ENCODE data around the gene ALDOC. TPM values are rescaled to one million over a fixed set of nuclear protein-coding genes. Genes with fewer than 3 reads are reported as not detected.

The ALDOC gene
- 15.4 and 16.9 TPM in 2 replicates for total RNA-seq (2016; rRNA removed; fragmentation: Illumina TruSeq; extraction: Trizol)
- total RNA-seq (2016; cell fraction: cytosol; rRNA removed; fragmentation: Illumina TruSeq; extraction: Trizol; ENCODE audit: low read depth), result 1.9 and 2.3 TPM in 2 replicates
- 14.8 and 19.1 TPM in 2 replicates for total RNA-seq (2016; cell fraction: insoluble cytoplasmic fraction; rRNA removed; fragmentation: Illumina TruSeq; extraction: Trizol)
- 3.6 and 4.1 TPM in 2 replicates for total RNA-seq (2016; cell fraction: membrane; rRNA removed; fragmentation: Illumina TruSeq; extraction: Trizol)
- 5.5 and 6.5 TPM in 2 replicates for total RNA-seq (2016; cell fraction: nucleus; rRNA removed; fragmentation: Illumina TruSeq; extraction: Trizol)
- 60.9 and 86.5 TPM in 2 replicates for polyA plus RNA-seq (2011; rRNA removed)
- polyA plus RNA-seq (2011; cell fraction: cytosol; rRNA removed), result 88.3 and 89.2 TPM in 2 replicates
- polyA plus RNA-seq (2011; cell fraction: nucleus; rRNA removed), result 58.5 and 80.1 TPM in 2 replicates
- polyA plus RNA-seq (2012), result 60.0 and 69.4 TPM in 2 replicates
- polyA plus RNA-seq (2016; cell fraction: cytosol; fragmentation: Illumina TruSeq; extraction: Trizol; ENCODE audit: low read depth), result 2.0 and 2.3 TPM in 2 replicates
- polyA plus RNA-seq (2016; cell fraction: insoluble cytoplasmic fraction; fragmentation: Illumina TruSeq; extraction: Trizol; ENCODE audit: low read depth), result 19.5 and 24.0 TPM in 2 replicates
- 2.4 and 2.9 TPM in 2 replicates for polyA plus RNA-seq (2016; cell fraction: membrane; fragmentation: Illumina TruSeq; extraction: Trizol; ENCODE audit: low read depth)
- 7.6 and 8.5 TPM in 2 replicates for polyA plus RNA-seq (2016; cell fraction: nucleus; fragmentation: Illumina TruSeq; extraction: Trizol; ENCODE audit: insufficient read depth, low read depth)
- 18.8 and 112 TPM in 2 replicates for polyA minus RNA-seq (2011; rRNA and poly(A)+ RNA removed; ENCODE audit: low replicate concordance)
- 37.7 and 51.5 TPM in 2 replicates for polyA minus RNA-seq (2011; cell fraction: cytosol; rRNA and poly(A)+ RNA removed)
- 11.8 and 17.7 TPM in 2 replicates for polyA minus RNA-seq (2011; cell fraction: nucleus; rRNA and poly(A)+ RNA removed)
- Bru-seq, nascent RNA, result percentile 44 among the genes with signal in this experiment
- percentile 55 among the genes with signal in this experiment for BruChase-seq, experiment 1, labeled RNA remaining after a 6-hour chase
- BruChase-seq, experiment 2, labeled RNA remaining after a 2-hour chase, result percentile 42 among the genes with signal in this experiment
- long read RNA-seq, experiment 1, transcript ALDOC-201 (9 exons, 1,982 nt), result major isoform, 23 of 34 reads
- long read RNA-seq, experiment 1, partial matches to known transcripts, result 4 of 34 reads
- long read RNA-seq, experiment 1, other reads (novel, unspliced or antisense), result 4 of 34 reads
- long read RNA-seq, experiment 2, transcript ALDOC-201 (9 exons, 1,982 nt), result major isoform, 13 of 26 reads
- long read RNA-seq, experiment 2, partial matches to known transcripts, result 5 of 26 reads
- long read RNA-seq, experiment 2, other reads (novel, unspliced or antisense), result 5 of 26 reads

- peak within 1 kb of the TSS; percentile 49; the same call in 1 of the 2 replicates for H3K9ac ChIP-seq (ENCODE audit: insufficient read depth, low read depth, low read length)
- no peaks in the 10 kb centered on the region for H3K9me3 ChIP-seq (ENCODE audit: low read length)
- H3K27me3 ChIP-seq (ENCODE audit: control insufficient read depth in 1 of 2, insufficient read depth in 2 of 2, low read length in 2 of 2), result no peaks in the 10 kb centered on the region
- DNase-seq (ENCODE audit: low spot score) (peak; percentile 86), FAIRE-seq (peak; percentile 90), ATAC-seq (peak; percentile 85)
- peaks cover 48% of the 10 kb centered on the region for H3K4me1 ChIP-seq (ENCODE audit: insufficient read depth, low read length)
- POLR2A ChIA-PET, result interaction anchor here (0.6 to 1.4 kb wide), 6 partner anchors 20 to 241 kb away, joined by 3 to 8 read pairs (median 4); partner anchors contain the start of genes BLTP2, SPAG5, TNFAIP1 and UNC119
- WGBS (ENCODE audit: low lambda C conversion rate), result 76% methylated on average over 2 of the region's 26 CpGs
- no peaks in the 10 kb centered on the region for H4K20me1 ChIP-seq (ENCODE audit: insufficient read depth, low read length)
- BruUV-seq (replicated peaks), result no TSS peak
- in situ Hi-C loops (cut with HindIII; ENCODE audit: extremely low pct_ligation_motif_present, low pct_unique_long_range_greater_than_20kb) (no loop called here), intact Hi-C loops (cut with micrococcal nuclease; ENCODE audit: unreplicated experiment) (loop anchor here (1.0 kb wide), 1 partner anchor 22 kb away; the partner anchor contains the start of gene SPAG5)
- peak within 1 kb of the TSS; percentile 59 for H3K4me2 ChIP-seq (ENCODE audit: low read depth, low read length)
- peak within 1 kb of the TSS; percentile 52 for H3K27ac ChIP-seq (ENCODE audit: extremely low read length, insufficient read depth, low read length)
- peak within 1 kb of the TSS in 2 of 3 experiments; percentile 29 to 63; a peak in 4 of 6 replicates for H3K4me3 ChIP-seq (replicated peaks in 1 of 3; ENCODE audit: insufficient read depth in 1 of 3, low read depth in 2 of 3, low read length in 3 of 3)
- H3K36me3 ChIP-seq (replicated peaks in 1 of 2; ENCODE audit: control insufficient read depth in 1 of 2, insufficient read depth in 2 of 2, low read length in 2 of 2), result peaks cover 18 to 40% of the 10 kb centered on the region in 2 experiments
- H3K79me2 ChIP-seq (ENCODE audit: insufficient read depth, low read length), result peaks cover 4% of the 10 kb centered on the region
- H2AFZ ChIP-seq (ENCODE audit: low read length), result no peak within 1 kb of the TSS
- CTCF ChIA-PET (ENCODE audit: low intra/inter-chr PET ratio, low total read pairs), result no interaction called here
- TF ChIP-seq THAP11 (CRISPR knock-in tag; IDR thresholded peaks at IDR 0.05) (peak; percentile 39; the same call in 1 of the 2 replicates), NFKBIZ (CRISPR knock-in tag; IDR thresholded peaks at IDR 0.05) (no peak), SOX5 (CRISPR knock-in tag; IDR thresholded peaks at IDR 0.05; ENCODE audit: borderline replicate concordance) (peak; percentile 86), ZNF207 (IDR thresholded peaks at IDR 0.05; ENCODE audit: borderline replicate concordance) (no peak), ZNF841 (CRISPR knock-in tag; IDR thresholded peaks at IDR 0.05; ENCODE audit: borderline replicate concordance) (no peak), THYN1 (CRISPR knock-in tag; IDR thresholded peaks at IDR 0.05; ENCODE audit: borderline replicate concordance, low read depth) (no peak), ARID2 (CRISPR knock-in tag; IDR thresholded peaks at IDR 0.05; ENCODE audit: borderline replicate concordance) (no peak), GPN1 (CRISPR knock-in tag; IDR thresholded peaks at IDR 0.05; ENCODE audit: borderline replicate concordance) (no peak), TOPORS (CRISPR knock-in tag; IDR thresholded peaks at IDR 0.05) (no peak), EEA1 (CRISPR knock-in tag; IDR thresholded peaks at IDR 0.05; ENCODE audit: borderline replicate concordance) (no peak), ARNT2 (CRISPR knock-in tag; IDR thresholded peaks at IDR 0.05; ENCODE audit: low read depth) (peak; percentile 54; the same call in 1 of the 2 replicates), FOXA3 (CRISPR knock-in tag; IDR thresholded peaks at IDR 0.05) (peak; percentile 72; the same call in 1 of the 2 replicates), MAX (IDR thresholded peaks at IDR 0.05) (peak; percentile 95), FOXK1 (CRISPR knock-in tag; IDR thresholded peaks at IDR 0.05; ENCODE audit: borderline replicate concordance, low read depth) (peak; percentile 68; the same call in 1 of the 2 replicates), SALL2 (CRISPR knock-in tag; IDR thresholded peaks at IDR 0.05) (no peak)
Observed at GRCh38 chr17:28576758-28577465, at the start of gene ALDOC. ALDOC (minus strand) TSS chr17:28576895; CDS start chr17:28575532, 1,363 bp downstream.
